ENCODE measurements around the gene H1-8. TPM values are rescaled to one million over a fixed set of nuclear protein-coding genes. Genes with fewer than 3 reads are reported as not detected.

H1-8 gene
- total RNA-seq, 2 donors from 2014 or later, result not detected

- Histone ChIP-seq H3K9me3 (no peaks in the 10 kb centered on the region), H3K27ac (no peak overlapping the region), H3K27me3 (replicated peaks; ENCODE audit: insufficient read depth) (no peaks in the 10 kb centered on the region), H3K36me3 (no peaks in the 10 kb centered on the region), H3K4me3 (no peak overlapping the region), H3K4me1 (replicated peaks) (no peaks in the 10 kb centered on the region)
- DNase-seq (ENCODE audit: low spot score), result no peak
- TF ChIP-seq POLR2A (IDR thresholded peaks at IDR 0.05), result no peak
- TF ChIP-seq POLR2AphosphoS5 (IDR thresholded peaks at IDR 0.05), result no peak
- TF ChIP-seq, protein P1, sequence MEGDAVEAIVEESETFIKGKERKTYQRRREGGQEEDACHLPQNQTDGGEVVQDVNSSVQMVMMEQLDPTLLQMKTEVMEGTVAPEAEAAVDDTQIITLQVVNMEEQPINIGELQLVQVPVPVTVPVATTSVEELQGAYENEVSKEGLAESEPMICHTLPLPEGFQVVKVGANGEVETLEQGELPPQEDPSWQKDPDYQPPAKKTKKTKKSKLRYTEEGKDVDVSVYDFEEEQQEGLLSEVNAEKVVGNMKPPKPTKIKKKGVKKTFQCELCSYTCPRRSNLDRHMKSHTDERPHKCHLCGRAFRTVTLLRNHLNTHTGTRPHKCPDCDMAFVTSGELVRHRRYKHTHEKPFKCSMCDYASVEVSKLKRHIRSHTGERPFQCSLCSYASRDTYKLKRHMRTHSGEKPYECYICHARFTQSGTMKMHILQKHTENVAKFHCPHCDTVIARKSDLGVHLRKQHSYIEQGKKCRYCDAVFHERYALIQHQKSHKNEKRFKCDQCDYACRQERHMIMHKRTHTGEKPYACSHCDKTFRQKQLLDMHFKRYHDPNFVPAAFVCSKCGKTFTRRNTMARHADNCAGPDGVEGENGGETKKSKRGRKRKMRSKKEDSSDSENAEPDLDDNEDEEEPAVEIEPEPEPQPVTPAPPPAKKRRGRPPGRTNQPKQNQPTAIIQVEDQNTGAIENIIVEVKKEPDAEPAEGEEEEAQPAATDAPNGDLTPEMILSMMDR (IDR thresholded peaks at IDR 0.05), result no peak
- intact Hi-C loops (cut with DNase I), result no loop called here
- WGBS, result 78% methylated on average over 5 of the region's 5 CpGs
Observed at GRCh38 chr3:129522953-129523352, 20.0 kb upstream of the H1-8 start.

DNA sequence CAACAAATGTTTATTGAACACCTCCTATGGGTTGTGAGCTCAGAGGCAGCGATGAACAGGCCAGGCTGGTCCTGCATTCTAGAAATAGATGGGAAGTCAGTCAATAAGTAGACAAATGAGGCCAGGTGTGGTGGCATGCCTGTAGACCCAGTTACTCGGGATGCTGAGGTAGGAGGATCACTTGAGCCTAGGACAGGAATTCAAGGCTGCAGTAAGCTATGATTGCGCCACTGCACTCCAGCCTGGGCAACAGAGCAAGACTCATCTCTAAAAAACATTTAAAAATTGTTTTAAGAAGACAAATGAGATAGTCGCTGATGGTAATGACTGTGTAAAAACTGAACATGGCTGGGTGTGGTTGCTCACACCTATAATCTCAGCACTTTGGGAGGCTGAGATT, 18.9 kb upstream of the H1-8 start:
- intact Hi-C loops (cut with DNase I), result no loop called here
- no peak for DNase-seq (ENCODE audit: low spot score)
- WGBS, result 88% methylated on average over 4 of the region's 4 CpGs
- Histone ChIP-seq H3K36me3 (no peaks in the 10 kb centered on the region), H3K27ac (no peak overlapping the region), H3K4me1 (replicated peaks) (no peaks in the 10 kb centered on the region), H3K27me3 (replicated peaks; ENCODE audit: insufficient read depth) (no peaks in the 10 kb centered on the region), H3K4me3 (no peak overlapping the region), H3K9me3 (no peaks in the 10 kb centered on the region)
- no peak for TF ChIP-seq POLR2A (IDR thresholded peaks at IDR 0.05)
- no peak for TF ChIP-seq POLR2AphosphoS5 (IDR thresholded peaks at IDR 0.05)
- TF ChIP-seq, protein P1 (IDR thresholded peaks at IDR 0.05), result no peak

GRCh38 chr3:129525341-129525968, 17.5 kb upstream of the H1-8 start:
- H3K27ac ChIP-seq, result no peak overlapping the region
- intact Hi-C loops (cut with DNase I), result no loop called here
- 83% methylated on average over 8 of the region's 8 CpGs for WGBS
- TF ChIP-seq POLR2A (IDR thresholded peaks at IDR 0.05) (no peak), POLR2AphosphoS5 (IDR thresholded peaks at IDR 0.05) (no peak)
- TF ChIP-seq, protein P1 (IDR thresholded peaks at IDR 0.05), result no peak
- no peaks in the 10 kb centered on the region for H3K4me1 ChIP-seq (replicated peaks)
- H3K9me3 ChIP-seq, result no peaks in the 10 kb centered on the region
- no peaks in the 10 kb centered on the region for H3K36me3 ChIP-seq
- DNase-seq (ENCODE audit: low spot score), result no peak
- H3K27me3 ChIP-seq (replicated peaks; ENCODE audit: insufficient read depth), result no peaks in the 10 kb centered on the region
- no peak overlapping the region for H3K4me3 ChIP-seq

DNA sequence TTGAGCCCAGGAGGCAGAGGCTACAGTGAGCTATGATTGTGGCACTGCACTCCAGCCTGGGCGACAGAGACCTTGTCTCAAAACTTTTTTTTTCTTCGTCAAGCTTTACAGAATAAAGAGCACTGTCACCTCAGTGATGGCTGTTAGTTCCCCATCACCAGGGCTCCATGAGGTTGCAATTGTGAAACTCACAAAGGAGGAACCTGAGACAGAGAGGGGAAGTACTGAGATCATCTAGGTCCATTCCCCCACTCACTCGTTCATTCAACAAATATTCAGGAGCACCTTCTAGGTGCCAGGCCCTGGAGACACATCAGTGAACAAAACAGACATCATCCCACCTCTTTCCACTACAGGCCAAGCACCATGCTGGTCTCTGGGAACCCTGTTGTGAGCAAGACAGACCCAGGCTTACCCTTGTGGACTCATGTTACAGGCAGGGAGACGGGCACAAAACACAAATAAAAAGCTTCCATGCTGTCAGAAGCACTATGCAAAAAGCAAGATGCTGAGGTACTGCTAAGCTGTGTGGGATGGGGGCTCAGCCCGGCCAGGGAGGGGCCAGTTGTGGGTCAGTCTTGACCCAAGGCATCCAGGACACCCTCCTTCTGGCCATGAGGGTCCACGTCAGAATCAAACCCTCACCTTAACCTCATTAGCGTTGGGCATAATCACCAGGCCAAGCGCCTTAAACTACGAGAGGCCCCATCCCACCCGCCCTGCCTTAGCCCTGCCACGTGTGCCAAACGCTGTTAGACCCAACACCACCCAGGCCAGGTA, 16.7 kb upstream of the H1-8 start:
- TF ChIP-seq POLR2A (IDR thresholded peaks at IDR 0.05) (no peak), POLR2AphosphoS5 (IDR thresholded peaks at IDR 0.05) (no peak)
- TF ChIP-seq, protein P1 (IDR thresholded peaks at IDR 0.05), result no peak
- Histone ChIP-seq H3K4me1 (replicated peaks) (no peaks in the 10 kb centered on the region), H3K27me3 (replicated peaks; ENCODE audit: insufficient read depth) (no peaks in the 10 kb centered on the region), H3K4me3 (no peak overlapping the region), H3K9me3 (no peaks in the 10 kb centered on the region), H3K27ac (no peak overlapping the region), H3K36me3 (no peaks in the 10 kb centered on the region)
- intact Hi-C loops (cut with DNase I), result no loop called here
- DNase-seq (ENCODE audit: low spot score), result no peak
- WGBS, result 78% methylated on average over 12 of the region's 12 CpGs

DNA sequence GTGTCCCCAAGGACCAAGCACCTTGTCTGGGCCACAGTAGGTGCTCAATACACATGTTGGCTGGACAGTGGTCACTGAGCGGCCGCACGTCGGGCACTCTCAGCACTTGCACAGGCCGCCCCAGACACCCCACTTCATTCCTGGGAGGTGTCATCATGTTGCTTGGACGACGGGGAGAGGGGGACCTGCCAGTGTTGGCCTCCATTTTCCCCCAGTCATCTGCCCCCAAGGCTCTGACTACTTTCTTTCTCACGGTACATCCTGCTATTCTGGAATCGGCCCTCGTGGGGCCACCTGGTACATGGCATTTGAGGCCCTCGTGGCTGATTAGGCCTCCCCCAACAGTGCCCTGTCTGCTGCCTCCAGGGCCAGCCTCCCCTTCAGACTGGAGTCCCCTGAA, 15.7 kb upstream of the H1-8 start:
- TF ChIP-seq, protein P1 (IDR thresholded peaks at IDR 0.05), result no peak
- TF ChIP-seq POLR2A (IDR thresholded peaks at IDR 0.05) (no peak), POLR2AphosphoS5 (IDR thresholded peaks at IDR 0.05) (no peak)
- Histone ChIP-seq H3K36me3 (no peaks in the 10 kb centered on the region), H3K27ac (no peak overlapping the region), H3K27me3 (replicated peaks; ENCODE audit: insufficient read depth) (no peaks in the 10 kb centered on the region), H3K4me1 (replicated peaks) (no peaks in the 10 kb centered on the region), H3K9me3 (no peaks in the 10 kb centered on the region), H3K4me3 (no peak overlapping the region)
- intact Hi-C loops (cut with DNase I), result no loop called here
- no peak for DNase-seq (ENCODE audit: low spot score)
- WGBS, result 89% methylated on average over 11 of the region's 11 CpGs

All from prostate gland (tissue), 2 donors.